Skeletal muscle tissue (tissue), 4 donors: ENCODE data around the gene TAX1BP3. TPM values are rescaled to one million over a fixed set of nuclear protein-coding genes. Genes with fewer than 3 reads are reported as not detected.

ENCODE experiments used
- H3K27ac ChIP-seq: one replicate; pipeline ENCODE4 v1.7.0; 2013; ENCODE audit warnings: mild to moderate bottlenecking, low read depth, low read length, inconsistent platforms
- H3K27me3 ChIP-seq, 3 donors: one replicate each; pipeline ENCODE4 v1.7.0; 2013; ENCODE audit warnings: low read length in 3 of 3; ENCODE audit not compliant: control insufficient read depth in 3 of 3, insufficient read depth in 3 of 3
- H3K36me3 ChIP-seq, 3 donors: one replicate each; pipeline ENCODE4 v1.7.0; 2013; ENCODE audit warnings: low read length in 3 of 3; ENCODE audit not compliant: control insufficient read depth in 3 of 3, insufficient read depth in 3 of 3
- H3K4me1 ChIP-seq, 3 donors: one replicate each; pipeline ENCODE4 v1.7.0; 2013; ENCODE audit warnings: low read length in 3 of 3, mild to moderate bottlenecking in 3 of 3; ENCODE audit not compliant: control insufficient read depth in 3 of 3, insufficient read depth in 3 of 3
- H3K4me3 ChIP-seq, 3 donors: one replicate each; pipeline ENCODE4 v1.7.0; 2013; ENCODE audit warnings: low read length in 3 of 3
- H3K9ac ChIP-seq, 3 donors: one replicate each; pipeline ENCODE4 v1.7.0; 2013; ENCODE audit warnings: low read length in 3 of 3, mild to moderate bottlenecking in 3 of 3, moderate library complexity in 2 of 3, low read depth in 1 of 3
- H3K9me3 ChIP-seq, 3 donors: one replicate each; pipeline ENCODE4 v1.7.0; 2013; ENCODE audit warnings: low read length in 3 of 3; ENCODE audit not compliant: control insufficient read depth in 3 of 3
- total RNA-seq: library from RNA; depleted of rRNA; stranded (reverse); fragments of >200 nt; gene quantifications from one replicate; pipeline ENCODE4 v1.2.3, GENCODE V29; 2014
- donor health status: Osteomylitis.

Gene TAX1BP3
- total RNA-seq, 1 donor from 2014 or later: 31.3 TPM

DNA sequence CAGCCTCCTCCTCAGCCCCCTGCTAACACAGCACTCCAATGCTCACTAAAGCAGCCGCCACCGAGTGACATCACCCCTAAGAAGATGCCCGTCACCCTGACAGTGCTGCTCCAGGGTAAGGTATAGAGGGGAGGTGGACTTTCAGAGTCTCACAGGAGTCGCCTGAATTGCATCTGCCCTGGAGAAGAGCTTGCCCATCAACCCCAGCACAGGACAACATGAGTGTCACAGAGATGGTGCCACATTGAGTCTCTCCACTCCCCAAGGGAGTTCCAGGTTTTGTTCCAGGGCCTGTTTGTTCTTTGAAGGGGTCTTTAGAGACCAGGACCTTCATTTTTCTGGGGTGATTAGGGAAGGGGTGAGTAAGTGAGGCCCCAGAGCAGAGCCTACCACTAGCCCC, 29.8 kb upstream of the TAX1BP3 start:
- Histone ChIP-seq H3K36me3 (peaks cover 0 to 4% (median 3%) of the 10 kb centered on the region in 3 donors), H3K4me3 (no peak overlapping the region), H3K9ac (no peak overlapping the region), H3K9me3 (no peaks in the 10 kb centered on the region), H3K27ac (no peak overlapping the region), H3K27me3 (peaks cover 0 to 9% (median 5%) of the 10 kb centered on the region in 3 donors), H3K4me1 (peaks cover 5 to 24% (median 14%) of the 10 kb centered on the region in 3 donors)

DNA sequence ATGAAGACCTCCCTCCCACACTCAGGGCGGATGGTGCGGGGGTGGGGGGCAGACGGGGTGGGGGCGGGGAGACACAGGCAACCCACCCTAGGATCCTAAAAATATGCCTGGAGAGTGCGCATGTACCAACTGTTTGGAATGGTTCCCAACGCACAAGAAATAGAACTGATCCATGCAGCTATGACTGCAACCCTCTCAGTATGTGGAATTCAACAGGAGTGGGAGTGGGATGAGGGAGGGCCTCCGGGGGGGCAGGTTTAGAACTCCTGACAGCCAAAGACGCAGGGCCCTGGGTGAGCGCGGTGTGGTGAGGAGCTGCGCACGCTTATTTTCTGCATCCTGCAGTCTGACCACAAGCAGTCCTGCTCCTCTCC, 28.7 kb upstream of the TAX1BP3 start:
- H3K9me3 ChIP-seq: no peaks in the 10 kb centered on the region
- H3K27ac ChIP-seq: peak overlapping the region; percentile 99
- H3K36me3 ChIP-seq: peaks cover 0 to 4% (median 3%) of the 10 kb centered on the region in 3 donors
- peak overlapping the region in 2 of 3 donors; percentile 74 to 84 for H3K4me3 ChIP-seq
- peaks cover 5 to 26% (median 14%) of the 10 kb centered on the region in 3 donors for H3K4me1 ChIP-seq
- peaks cover 0 to 9% (median 5%) of the 10 kb centered on the region in 3 donors for H3K27me3 ChIP-seq
- peak overlapping the region in 2 of 3 donors; percentile 91 to 92 for H3K9ac ChIP-seq

DNA sequence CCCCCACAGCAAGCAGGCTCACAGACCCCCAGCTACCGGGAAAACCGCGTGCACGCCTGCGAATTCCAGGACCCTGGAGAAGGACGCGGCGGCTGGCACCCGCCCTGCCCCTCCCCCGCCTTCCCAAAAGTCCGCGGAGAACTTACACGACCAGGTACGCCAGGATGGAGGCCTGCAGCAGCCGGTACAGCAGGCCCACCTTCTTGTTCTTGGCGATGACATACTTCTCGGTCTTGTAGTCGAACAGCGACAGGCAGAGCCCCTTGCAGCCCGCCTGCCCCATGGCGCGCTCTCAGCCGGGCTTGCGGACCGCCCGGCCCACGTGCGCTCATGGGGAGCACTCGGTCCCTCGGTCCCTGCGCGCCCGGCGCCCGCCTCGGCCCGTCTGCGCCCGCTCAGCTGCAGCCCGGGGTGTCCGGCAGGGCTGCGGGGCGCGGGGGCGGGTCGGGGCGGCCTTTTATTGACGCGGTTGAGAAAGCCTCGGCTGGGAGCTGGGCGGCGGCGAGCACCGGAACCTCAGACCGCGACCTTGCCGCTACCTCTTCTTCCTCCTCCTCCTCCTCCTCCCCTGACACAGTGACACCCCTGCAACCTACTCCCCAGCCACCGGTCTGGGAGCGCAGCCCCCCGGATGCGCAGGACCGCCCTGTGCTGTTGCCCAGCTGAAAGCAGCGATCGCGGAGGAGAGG, 27.5 kb upstream of the TAX1BP3 start, which contains the start of gene P2RX5:
Gene P2RX5, minus strand, starts transcription at position 433 of the 689 bp plus-strand sequence. Its CDS starts 150 bp downstream, at position 283.
- Histone ChIP-seq H3K4me3 (peak within 1 kb of the TSS; percentile 74 to 84 (median 75)), H3K27me3 (peaks cover 0 to 15% (median 5%) of the 10 kb centered on the region in 3 donors), H3K9ac (peak within 1 kb of the TSS; percentile 87 to 92 (median 91)), H3K4me1 (peaks cover 5 to 35% (median 16%) of the 10 kb centered on the region in 3 donors), H3K9me3 (no peaks in the 10 kb centered on the region), H3K36me3 (peaks cover 0 to 6% (median 6%) of the 10 kb centered on the region in 3 donors), H3K27ac (peak within 1 kb of the TSS; percentile 99)

DNA sequence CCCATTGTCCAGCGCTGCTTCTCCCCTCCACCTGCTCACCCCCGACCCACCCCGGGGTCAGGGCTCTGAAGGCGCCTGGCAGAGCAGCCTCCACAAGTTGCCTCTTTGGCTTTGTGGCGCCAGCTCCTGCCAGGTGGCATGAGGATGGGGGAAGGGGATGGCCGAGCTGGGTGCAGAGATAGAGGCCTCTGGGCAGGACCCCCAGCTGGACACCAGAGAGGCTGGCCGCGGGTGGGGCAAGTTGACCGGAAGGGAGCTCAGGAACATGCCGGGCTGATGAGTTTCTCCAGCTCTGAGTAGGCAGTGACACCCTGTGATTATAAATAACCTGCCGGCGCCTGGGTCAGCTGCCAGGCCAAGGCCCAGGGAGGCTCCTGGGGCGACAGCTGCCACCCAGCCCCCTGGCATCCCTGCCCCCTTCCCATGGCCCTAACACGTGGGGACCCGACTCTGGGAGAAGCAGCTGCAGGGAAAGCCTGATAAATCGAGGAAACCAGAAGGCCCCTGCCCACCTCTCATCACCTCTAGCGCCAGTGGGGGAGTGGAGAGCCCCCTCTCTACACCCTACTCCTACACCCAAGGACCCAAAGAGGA, 26.8 kb upstream of the TAX1BP3 start:
- Histone ChIP-seq H3K27ac (peak overlapping the region; percentile 99), H3K36me3 (peaks cover 3 to 7% (median 6%) of the 10 kb centered on the region in 3 donors), H3K4me3 (peak overlapping the region; percentile 74 to 84 (median 75)), H3K9ac (peak overlapping the region; percentile 87 to 92 (median 91)), H3K27me3 (peaks cover 0 to 15% (median 5%) of the 10 kb centered on the region in 3 donors), H3K9me3 (no peaks in the 10 kb centered on the region), H3K4me1 (peaks cover 5 to 40% (median 19%) of the 10 kb centered on the region in 3 donors)

DNA sequence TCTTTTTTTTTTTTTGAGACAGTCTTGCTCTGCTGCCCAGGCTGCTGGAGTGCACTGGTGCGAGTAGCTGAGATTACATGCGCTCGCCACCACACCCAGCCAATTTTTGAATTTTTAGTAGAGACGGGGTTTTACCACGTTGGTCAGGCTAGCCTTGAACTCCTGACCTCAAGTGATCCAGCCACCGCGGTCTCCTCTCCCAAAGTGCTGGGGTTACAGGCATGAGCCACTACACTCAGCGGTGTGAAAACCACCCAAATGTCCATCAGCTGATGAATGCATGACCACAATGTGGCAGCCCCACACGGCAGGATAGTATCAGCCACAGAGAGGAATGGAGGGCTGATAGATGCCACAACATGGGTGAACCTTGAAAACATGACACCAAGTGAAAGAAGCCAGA, 25.5 kb upstream of the TAX1BP3 start:
- peaks cover 5 to 40% (median 20%) of the 10 kb centered on the region in 3 donors for H3K4me1 ChIP-seq
- no peaks in the 10 kb centered on the region for H3K9me3 ChIP-seq
- H3K27me3 ChIP-seq: peaks cover 0 to 15% (median 5%) of the 10 kb centered on the region in 3 donors
- peaks cover 5 to 13% (median 12%) of the 10 kb centered on the region in 3 donors for H3K36me3 ChIP-seq
- no peak overlapping the region for H3K4me3 ChIP-seq
- peak overlapping the region in 2 of 3 donors; percentile 40 to 91 for H3K9ac ChIP-seq
- peak overlapping the region; percentile 99 for H3K27ac ChIP-seq

DNA sequence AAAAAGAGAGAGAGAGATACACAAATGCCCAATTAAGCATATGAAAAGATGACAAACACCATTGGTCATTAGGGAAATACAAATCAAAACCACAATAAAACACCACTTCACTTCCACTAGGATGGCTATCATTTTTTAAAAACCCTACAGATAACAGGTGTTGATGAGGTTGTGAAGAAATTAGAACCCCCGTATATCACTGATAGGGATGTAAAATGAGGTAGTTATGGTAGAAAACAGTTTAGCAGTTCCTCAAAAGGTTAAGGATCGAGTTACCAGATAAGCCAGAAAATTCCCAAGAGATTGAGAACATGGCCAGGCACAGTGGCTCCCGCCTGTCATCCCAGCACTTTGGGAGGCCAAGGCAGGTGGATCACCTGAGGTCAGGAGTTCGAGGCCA, 24.8 kb upstream of the TAX1BP3 start:
- Histone ChIP-seq H3K4me3 (no peak overlapping the region), H3K9me3 (no peaks in the 10 kb centered on the region), H3K4me1 (peaks cover 5 to 40% (median 20%) of the 10 kb centered on the region in 3 donors), H3K27ac (peak overlapping the region; percentile 13), H3K27me3 (peaks cover 0 to 15% (median 5%) of the 10 kb centered on the region in 3 donors), H3K36me3 (peaks cover 11 to 15% (median 15%) of the 10 kb centered on the region in 3 donors), H3K9ac (no peak overlapping the region)

DNA sequence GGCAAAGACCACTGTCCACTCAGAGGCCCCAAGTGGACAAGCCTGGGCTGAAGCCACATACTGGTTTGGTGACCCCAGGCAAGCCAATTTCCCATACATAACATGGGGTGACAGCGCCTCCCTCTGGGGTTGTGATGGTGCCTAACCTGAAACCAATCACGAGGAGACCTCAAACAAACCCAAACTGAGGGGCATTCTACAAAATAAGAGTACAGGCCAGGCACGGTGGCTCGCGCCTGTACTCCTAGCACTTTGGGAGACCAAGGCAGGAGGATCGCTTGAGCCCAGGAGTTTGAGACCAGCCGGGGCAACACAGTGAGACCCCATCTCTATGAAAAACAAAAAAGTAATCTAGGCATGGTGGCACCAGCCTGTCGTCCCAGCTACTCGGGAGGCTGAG, 24.0 kb upstream of the TAX1BP3 start:
- Histone ChIP-seq H3K4me3 (no peak overlapping the region), H3K9me3 (no peaks in the 10 kb centered on the region), H3K36me3 (peaks cover 11 to 16% (median 13%) of the 10 kb centered on the region in 3 donors), H3K9ac (peak overlapping the region in 1 of 3 donors; percentile 14), H3K4me1 (peaks cover 5 to 40% (median 20%) of the 10 kb centered on the region in 3 donors), H3K27me3 (peaks cover 0 to 15% (median 5%) of the 10 kb centered on the region in 3 donors), H3K27ac (no peak overlapping the region)

DNA sequence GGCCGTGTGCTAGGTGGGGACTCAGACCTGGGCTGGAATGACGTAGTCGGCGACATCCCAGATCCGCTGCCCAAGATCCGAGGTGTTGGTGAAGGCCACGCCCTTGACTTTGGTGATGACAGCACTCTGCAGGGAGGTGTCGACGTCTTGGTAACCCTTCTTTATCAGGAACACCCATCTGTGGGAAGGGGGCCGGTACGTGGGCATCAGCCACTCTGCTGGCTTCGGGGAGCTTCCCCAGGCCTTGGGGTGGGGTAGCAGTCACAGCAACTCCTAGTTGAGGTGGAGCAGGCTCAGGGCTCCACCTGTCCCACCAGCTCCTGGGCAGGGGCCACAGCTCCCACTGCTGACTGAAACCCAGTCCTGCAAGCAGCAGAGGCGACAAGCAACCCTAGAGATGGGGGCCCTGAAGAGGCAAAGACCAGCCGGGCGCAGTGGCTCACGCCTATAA, 23.3 kb upstream of the TAX1BP3 start:
- H3K27ac ChIP-seq: no peak overlapping the region
- peaks cover 5 to 40% (median 20%) of the 10 kb centered on the region in 3 donors for H3K4me1 ChIP-seq
- H3K9ac ChIP-seq: peak overlapping the region in 1 of 3 donors; percentile 33
- H3K27me3 ChIP-seq: peaks cover 0 to 15% (median 5%) of the 10 kb centered on the region in 3 donors
- no peaks in the 10 kb centered on the region for H3K9me3 ChIP-seq
- H3K4me3 ChIP-seq: no peak overlapping the region
- peaks cover 11 to 16% (median 13%) of the 10 kb centered on the region in 3 donors for H3K36me3 ChIP-seq

DNA sequence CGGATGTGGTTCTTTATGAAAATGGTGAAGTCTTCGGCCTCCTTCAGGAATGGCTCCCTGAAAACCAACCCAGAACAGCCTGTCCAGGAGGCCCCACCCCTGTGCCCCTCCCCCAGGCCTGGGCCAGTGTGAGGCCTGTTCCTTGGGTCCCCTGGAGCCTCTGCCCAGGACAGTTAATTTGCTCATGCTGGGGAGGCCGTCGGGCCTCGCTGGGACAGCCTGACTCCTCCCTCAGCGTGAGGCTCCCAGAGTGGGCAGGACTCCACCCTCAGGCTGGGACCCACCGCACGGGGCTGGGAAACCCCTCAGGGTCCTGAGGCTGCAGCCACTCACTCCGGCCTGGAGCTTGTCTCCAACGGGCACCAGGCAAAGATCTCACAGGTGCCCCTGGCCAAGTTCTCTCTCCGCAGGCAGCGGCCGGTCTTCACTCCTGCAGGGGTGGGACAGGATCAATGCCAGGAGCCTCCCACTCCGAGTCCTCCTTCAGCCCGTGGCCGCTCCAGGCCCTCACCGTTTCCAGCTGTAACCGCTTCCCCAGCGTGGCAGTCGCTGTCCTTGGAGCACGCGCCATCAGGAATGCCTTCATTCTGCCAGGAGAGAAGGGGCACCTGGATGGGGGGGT, 21.8 kb upstream of the TAX1BP3 start:
- Histone ChIP-seq H3K4me1 (peaks cover 2 to 34% (median 18%) of the 10 kb centered on the region in 3 donors), H3K9ac (peak overlapping the region in 1 of 3 donors; percentile 33), H3K27me3 (peaks cover 0 to 15% (median 1%) of the 10 kb centered on the region in 3 donors), H3K4me3 (no peak overlapping the region), H3K9me3 (no peaks in the 10 kb centered on the region), H3K36me3 (peaks cover 11 to 16% (median 13%) of the 10 kb centered on the region in 3 donors), H3K27ac (no peak overlapping the region)
